Endothelial cell of umbilical vein (primary cell): Measurements from ENCODE around the gene GRM6. TPM values are rescaled to one million over a fixed set of nuclear protein-coding genes. Genes with fewer than 3 reads are reported as not detected.

ENCODE experiments used
- BruUV-seq: library from RNA; stranded (reverse); fragments of 400-500 nt; replicated peaks from 2 replicates; lab custom pipeline; 2021; lab: Mats Ljungman, UMichigan
- CTCF ChIA-PET: fragments of 300-600, 350-600 bp; sonication (Branson Sonifier 250); formaldehyde crosslinking; loops from one replicate; lab custom pipeline; 2021; ENCODE audit warnings: antibody characterized with exemption, inconsistent platforms; lab: Charles Lee
- POLR2A ChIA-PET: fragments of 300-600, 350-600 bp; sonication (Branson Sonifier 250); formaldehyde crosslinking; loops from one replicate; lab custom pipeline; 2021; ENCODE audit warnings: antibody characterized with exemption, inconsistent platforms; lab: Charles Lee
- DNase-seq: peaks from one replicate; pipeline ENCODE4 v3.0.0-alpha.2; 2011; ENCODE audit warnings: low read depth, low spot score
- FAIRE-seq: peaks from 2 replicates; lab custom pipeline; 2011; peaks lifted over from hg19 to GRCh38; lab: Jason Lieb, UNC
- H2AFZ ChIP-seq: 2 replicates; pipeline ENCODE4 v1.6.0; 2012; ENCODE audit warnings: low read depth, low read length, control low read depth, inconsistent platforms
- H3K27ac ChIP-seq: 2 replicates; pipeline ENCODE4 v1.5.1; 2011; ENCODE audit warnings: low read depth, mild to moderate bottlenecking, control low read depth, low read length, moderate library complexity; ENCODE audit not compliant: insufficient read depth
- H3K27me3 ChIP-seq, 2 experiments: 2 replicates each; pipeline versions ENCODE4 v1.6.0 to v1.6.1; 2011; ENCODE audit warnings: low read length in 2 of 2, mixed read lengths in 1 of 2; ENCODE audit not compliant: control insufficient read depth in 2 of 2, insufficient read depth in 2 of 2
- H3K36me3 ChIP-seq, 2 experiments: 2 replicates in 1 of 2; 3 replicates in 1 of 2; pipeline ENCODE4 v1.5.1; 2011; ENCODE audit warnings: low read length in 2 of 2, mild to moderate bottlenecking in 1 of 2, moderate library complexity in 1 of 2; ENCODE audit not compliant: control insufficient read depth in 2 of 2, insufficient read depth in 2 of 2; ENCODE audit errors: extremely low read depth in 1 of 2
- H3K4me1 ChIP-seq: 3 replicates; pipeline ENCODE4 v1.5.1; 2011; ENCODE audit warnings: mild to moderate bottlenecking, low read length; ENCODE audit not compliant: control insufficient read depth, insufficient read depth; ENCODE audit errors: extremely low read depth
- H3K4me2 ChIP-seq: 2 replicates; pipeline ENCODE4 v1.6.1; 2011; ENCODE audit warnings: low read length, control low read depth, mixed read lengths; ENCODE audit not compliant: insufficient read depth
- H3K4me3 ChIP-seq, 3 experiments: fragments of 200-600 bp in 1 of 3; sonication (generic), shearing (Covaris generic) in 1 of 3; replicated peaks in 1 of 3; 2 replicates each; pipeline ENCODE4 v1.5.1; 2011 to 2016; ENCODE audit warnings: control low read depth in 3 of 3, low read length in 3 of 3, mild to moderate bottlenecking in 2 of 3, inconsistent platforms in 1 of 3, low read depth in 1 of 3, moderate library complexity in 1 of 3; ENCODE audit not compliant: insufficient read depth in 1 of 3
- H3K79me2 ChIP-seq: 2 replicates; pipeline ENCODE4 v1.6.0; 2012; ENCODE audit warnings: low read length, inconsistent platforms; ENCODE audit not compliant: control insufficient read depth, insufficient read depth
- H3K9ac ChIP-seq: replicated peaks from 2 replicates; pipeline ENCODE3; 2011; ENCODE audit warnings: low read length, control low read depth; ENCODE audit not compliant: insufficient read depth; ENCODE audit errors: extremely low read depth
- H3K9me1 ChIP-seq: replicated peaks from 3 replicates; pipeline ENCODE4 v1.6.0; 2011; ENCODE audit warnings: mild to moderate bottlenecking, low read length; ENCODE audit not compliant: control insufficient read depth, insufficient read depth; ENCODE audit errors: extremely low read depth
- H3K9me3 ChIP-seq: replicated peaks from 2 replicates; pipeline ENCODE4 v1.5.1; 2012; ENCODE audit warnings: low read length, inconsistent platforms; ENCODE audit not compliant: control insufficient read depth, insufficient read depth
- H4K20me1 ChIP-seq: replicated peaks from 2 replicates; pipeline ENCODE3; 2011; ENCODE audit warnings: mild to moderate bottlenecking, low read length; ENCODE audit not compliant: control insufficient read depth, insufficient read depth; ENCODE audit errors: extremely low read depth
- EZH2 ChIP-seq: IDR thresholded peaks from 2 replicates; pipeline ENCODE4 v1.6.1; 2012; ENCODE audit warnings: borderline replicate concordance, low read depth, mild to moderate bottlenecking, moderate library complexity, low read length, inconsistent platforms; ENCODE audit not compliant: severe bottlenecking
- FOS ChIP-seq: IDR thresholded peaks from 2 replicates; pipeline ENCODE4 v1.6.1; 2011; ENCODE audit warnings: mild to moderate bottlenecking, low read length, moderate library complexity, borderline replicate concordance; ENCODE audit not compliant: insufficient read depth
- GATA2 ChIP-seq: IDR thresholded peaks from 2 replicates; pipeline ENCODE4 v1.7.0; 2011; ENCODE audit warnings: low read depth, mild to moderate bottlenecking, moderate library complexity, mixed read lengths, low read length; ENCODE audit not compliant: insufficient read length, insufficient read depth
- JUN ChIP-seq: IDR thresholded peaks from 2 replicates; pipeline ENCODE4 v1.6.1; 2011; ENCODE audit warnings: borderline replicate concordance, low read depth; ENCODE audit not compliant: insufficient read length, insufficient read depth
- MYC ChIP-seq: IDR thresholded peaks from one replicate; pipeline ENCODE4 v1.6.1; 2011; ENCODE audit warnings: mild to moderate bottlenecking, low read depth, low read length
- POLR2A ChIP-seq: IDR thresholded peaks from 2 replicates; pipeline ENCODE4 v1.6.1; 2012; ENCODE audit warnings: low read depth, mild to moderate bottlenecking, control low read depth, low read length
- POLR2AphosphoS5 ChIP-seq: IDR thresholded peaks from 2 replicates; pipeline ENCODE4 v1.6.1; 2012; ENCODE audit warnings: low read depth, mild to moderate bottlenecking, control low read depth, low read length, moderate library complexity; ENCODE audit not compliant: insufficient read depth
- dilution Hi-C: fragments of 300-500 bp; cut with MboI; formaldehyde crosslinking; loops from one replicate; pipeline ENCODE4 v1.15.0; 2019; ENCODE audit warnings: low sequenced_read_pairs; ENCODE audit not compliant: extremely low pct_ligation_motif_present
- intact Hi-C: fragments of 100-400 bp; cut with micrococcal nuclease; formaldehyde crosslinking; loops from one replicate; pipeline ENCODE4 v1.10.0; 2022
- polyA plus RNA-seq, 4 experiments: library from polyadenylated mRNA; depleted of rRNA in 3 of 4; stranded (reverse) in 3 of 4; unstranded in 1 of 4; fragments of >200 nt; gene quantifications; 2 replicates each; pipeline versions ENCODE4 v1.2.1 to v1.2.3, GENCODE V29; 2011 to 2012; ENCODE audit warnings: missing spikeins in 1 of 4
- total RNA-seq: library from RNA; stranded (reverse); gene quantifications from 2 replicates; pipeline ENCODE4 v1.2.3, GENCODE V29; 2021
- TF ChIP-seq, protein P1 (sequence below), 2 donors: IDR thresholded peaks; 1 replicate in 1 of 2; 2 replicates in 1 of 2; pipeline ENCODE4 v1.5.1; 2011; ENCODE audit warnings: low read length in 2 of 2, mild to moderate bottlenecking in 2 of 2, moderate library complexity in 2 of 2, control low read depth in 1 of 2, inconsistent platforms in 1 of 2, low read depth in 1 of 2; ENCODE audit not compliant: insufficient read depth in 1 of 2; ENCODE audit errors: extremely low read depth in 1 of 2
- TF ChIP-seq, protein P2 (sequence below): IDR thresholded peaks from 2 replicates; pipeline ENCODE4 v1.6.1; 2011; ENCODE audit not compliant: insufficient read depth, insufficient read length

Gene GRM6
- total and polyA plus RNA-seq, 2 donors (not counting 3 experiments of a cell fraction or from before 2014, with no cell fraction given), result not detected

DNA sequence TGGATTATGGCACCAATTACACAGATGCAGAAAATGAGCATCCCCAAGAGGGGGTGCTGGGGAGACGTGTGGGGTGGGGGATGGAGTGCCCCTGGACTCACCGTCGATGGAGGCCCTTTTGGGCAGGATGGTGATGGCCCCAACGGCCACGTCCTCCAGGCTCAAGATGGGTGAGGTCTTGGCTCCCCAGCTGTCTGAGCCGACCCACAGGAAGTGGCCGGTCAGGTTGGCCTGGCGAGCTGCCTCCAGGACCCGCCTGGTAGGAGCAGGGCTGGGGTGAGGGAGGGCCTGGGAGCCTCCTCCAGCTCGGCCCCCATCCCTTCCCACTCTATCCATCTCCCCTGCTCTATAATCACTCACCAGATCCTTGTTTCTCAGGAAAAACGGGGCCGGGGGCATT is 4.6 kb downstream of the GRM6 start:
- TF ChIP-seq GATA2 (no peak), POLR2A (no peak), EZH2 (no peak), MYC (no peak), POLR2AphosphoS5 (no peak), JUN (no peak), FOS (no peak)
- TF ChIP-seq, protein P1, sequence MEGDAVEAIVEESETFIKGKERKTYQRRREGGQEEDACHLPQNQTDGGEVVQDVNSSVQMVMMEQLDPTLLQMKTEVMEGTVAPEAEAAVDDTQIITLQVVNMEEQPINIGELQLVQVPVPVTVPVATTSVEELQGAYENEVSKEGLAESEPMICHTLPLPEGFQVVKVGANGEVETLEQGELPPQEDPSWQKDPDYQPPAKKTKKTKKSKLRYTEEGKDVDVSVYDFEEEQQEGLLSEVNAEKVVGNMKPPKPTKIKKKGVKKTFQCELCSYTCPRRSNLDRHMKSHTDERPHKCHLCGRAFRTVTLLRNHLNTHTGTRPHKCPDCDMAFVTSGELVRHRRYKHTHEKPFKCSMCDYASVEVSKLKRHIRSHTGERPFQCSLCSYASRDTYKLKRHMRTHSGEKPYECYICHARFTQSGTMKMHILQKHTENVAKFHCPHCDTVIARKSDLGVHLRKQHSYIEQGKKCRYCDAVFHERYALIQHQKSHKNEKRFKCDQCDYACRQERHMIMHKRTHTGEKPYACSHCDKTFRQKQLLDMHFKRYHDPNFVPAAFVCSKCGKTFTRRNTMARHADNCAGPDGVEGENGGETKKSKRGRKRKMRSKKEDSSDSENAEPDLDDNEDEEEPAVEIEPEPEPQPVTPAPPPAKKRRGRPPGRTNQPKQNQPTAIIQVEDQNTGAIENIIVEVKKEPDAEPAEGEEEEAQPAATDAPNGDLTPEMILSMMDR (IDR thresholded peaks at IDR 0.05; ENCODE audit: extremely low read depth in 1 of 2, insufficient read depth in 1 of 2, low read depth in 1 of 2, low read length in 2 of 2), result no peak
- TF ChIP-seq, protein P2, sequence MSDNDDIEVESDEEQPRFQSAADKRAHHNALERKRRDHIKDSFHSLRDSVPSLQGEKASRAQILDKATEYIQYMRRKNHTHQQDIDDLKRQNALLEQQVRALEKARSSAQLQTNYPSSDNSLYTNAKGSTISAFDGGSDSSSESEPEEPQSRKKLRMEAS, result no peak
- H3K36me3 ChIP-seq, result no peaks in the 10 kb centered on the region
- ChIA-PET CTCF (no interaction called here), POLR2A (no interaction called here)
- dilution Hi-C loops, result no loop called here
- FAIRE-seq, result no peak
- H2AFZ ChIP-seq, result no peak overlapping the region
- no peaks in the 10 kb centered on the region for H3K79me2 ChIP-seq
- H3K4me3 ChIP-seq, result no peak overlapping the region
- no peaks in the 10 kb centered on the region for H3K4me1 ChIP-seq
- no TSS peak for BruUV-seq
- DNase-seq, result no peak
- no peaks in the 10 kb centered on the region for H3K9me1 ChIP-seq
- no peak overlapping the region for H3K9ac ChIP-seq
- no peak overlapping the region for H3K4me2 ChIP-seq
- intact Hi-C loops, result no loop called here
- peaks cover 4% of the 10 kb centered on the region for H3K9me3 ChIP-seq
- no peak overlapping the region for H3K27ac ChIP-seq
- no peaks in the 10 kb centered on the region for H3K27me3 ChIP-seq
- H4K20me1 ChIP-seq, result no peaks in the 10 kb centered on the region
